ENCODE results near the gene CLSTN3. TPM values are rescaled to one million over a fixed set of nuclear protein-coding genes. Genes with fewer than 3 reads are reported as not detected.

Gene CLSTN3
- total and polyA plus RNA-seq, 2 of the 8 experiments (the other 6 are each of a cell fraction or from before 2014, with no cell fraction given), result 20.4 to 26.3 TPM

DNA sequence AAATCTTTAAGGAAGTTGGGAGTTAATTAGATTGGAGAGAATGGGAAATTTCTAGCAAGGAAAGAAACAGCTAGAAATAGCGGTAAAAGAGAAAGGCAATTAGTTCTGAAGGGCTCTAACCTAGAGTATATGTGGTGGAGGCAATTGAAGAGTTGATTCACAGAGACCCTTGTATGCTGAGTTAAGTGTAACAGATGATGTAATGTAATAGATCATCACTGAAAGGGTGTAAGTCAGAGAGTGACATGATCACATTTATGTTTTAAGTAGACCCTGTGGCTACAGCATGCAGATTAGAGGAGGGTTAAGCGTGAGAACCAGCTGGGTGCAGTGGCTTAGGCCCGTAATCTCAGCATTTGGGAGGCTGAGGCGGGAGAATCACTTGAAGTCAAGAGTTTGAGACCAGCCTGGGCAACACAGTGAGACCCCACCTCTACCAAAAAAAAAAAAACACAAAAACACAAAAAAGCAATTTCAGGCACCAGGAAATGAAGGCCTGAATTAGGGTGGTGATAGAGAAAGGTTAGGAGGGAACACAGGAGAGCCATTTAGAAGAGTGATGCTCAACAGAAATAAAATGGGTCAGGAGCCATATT, 4.4 kb upstream of the CLSTN3 start (continued):
- TF ChIP-seq, protein P1, sequence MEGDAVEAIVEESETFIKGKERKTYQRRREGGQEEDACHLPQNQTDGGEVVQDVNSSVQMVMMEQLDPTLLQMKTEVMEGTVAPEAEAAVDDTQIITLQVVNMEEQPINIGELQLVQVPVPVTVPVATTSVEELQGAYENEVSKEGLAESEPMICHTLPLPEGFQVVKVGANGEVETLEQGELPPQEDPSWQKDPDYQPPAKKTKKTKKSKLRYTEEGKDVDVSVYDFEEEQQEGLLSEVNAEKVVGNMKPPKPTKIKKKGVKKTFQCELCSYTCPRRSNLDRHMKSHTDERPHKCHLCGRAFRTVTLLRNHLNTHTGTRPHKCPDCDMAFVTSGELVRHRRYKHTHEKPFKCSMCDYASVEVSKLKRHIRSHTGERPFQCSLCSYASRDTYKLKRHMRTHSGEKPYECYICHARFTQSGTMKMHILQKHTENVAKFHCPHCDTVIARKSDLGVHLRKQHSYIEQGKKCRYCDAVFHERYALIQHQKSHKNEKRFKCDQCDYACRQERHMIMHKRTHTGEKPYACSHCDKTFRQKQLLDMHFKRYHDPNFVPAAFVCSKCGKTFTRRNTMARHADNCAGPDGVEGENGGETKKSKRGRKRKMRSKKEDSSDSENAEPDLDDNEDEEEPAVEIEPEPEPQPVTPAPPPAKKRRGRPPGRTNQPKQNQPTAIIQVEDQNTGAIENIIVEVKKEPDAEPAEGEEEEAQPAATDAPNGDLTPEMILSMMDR (IDR thresholded peaks at IDR 0.05; ENCODE audit: control extremely low read depth in 1 of 3, insufficient read depth in 1 of 3, low read depth in 1 of 3, low read length in 3 of 3), result no peak
- TF ChIP-seq BCL11A (IDR thresholded peaks at IDR 0.05; ENCODE audit: low read depth in 2 of 2, low read length in 2 of 2), result no peak
- no peak for TF ChIP-seq EZH2 (IDR thresholded peaks at IDR 0.05; ENCODE audit: low read depth, low read length, severe bottlenecking)
- TF ChIP-seq EGR1 (IDR thresholded peaks at IDR 0.05; ENCODE audit: borderline replicate concordance, low read depth, low read length), result no peak
- TF ChIP-seq RAD21 (IDR thresholded peaks at IDR 0.05 in 1 of 2, conservative IDR thresholded peaks at IDR 0.05 in 1 of 2; ENCODE audit: low read depth in 2 of 2, low read length in 2 of 2), result no peak
- no peak for TF ChIP-seq RNF2 (IDR thresholded peaks at IDR 0.05; ENCODE audit: borderline replicate concordance, low read depth, low read length, missing control alignments, poor library complexity, severe bottlenecking)
- TF ChIP-seq NRF1 (IDR thresholded peaks at IDR 0.05; ENCODE audit: low read depth, low read length), result no peak
- TF ChIP-seq KDM4A (IDR thresholded peaks at IDR 0.05; ENCODE audit: low read depth, low read length, severe bottlenecking), result no peak
